ENCODE data around the gene TOR2A.

DNA sequence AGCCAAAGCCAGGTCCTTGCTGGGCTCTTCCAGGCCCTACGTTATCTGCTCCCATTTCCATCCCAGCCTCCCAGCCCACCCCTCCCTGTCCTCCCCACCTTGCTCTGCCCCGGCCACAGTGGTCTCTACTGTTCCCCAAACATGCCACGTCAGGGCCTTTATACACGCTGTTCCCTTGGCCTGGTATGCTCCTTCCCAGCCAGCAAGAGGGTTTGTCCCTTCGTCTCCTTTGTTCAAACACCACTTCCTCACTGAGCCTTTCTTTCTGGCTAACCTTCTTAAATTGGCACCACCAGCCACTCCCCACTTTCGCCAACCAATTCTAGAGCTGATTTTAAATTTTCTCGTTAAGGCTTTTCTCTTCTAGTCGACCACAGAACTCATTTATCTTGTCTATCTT lies 33.6 kb upstream of the TOR2A start:
- TF ChIP-seq, protein P1, sequence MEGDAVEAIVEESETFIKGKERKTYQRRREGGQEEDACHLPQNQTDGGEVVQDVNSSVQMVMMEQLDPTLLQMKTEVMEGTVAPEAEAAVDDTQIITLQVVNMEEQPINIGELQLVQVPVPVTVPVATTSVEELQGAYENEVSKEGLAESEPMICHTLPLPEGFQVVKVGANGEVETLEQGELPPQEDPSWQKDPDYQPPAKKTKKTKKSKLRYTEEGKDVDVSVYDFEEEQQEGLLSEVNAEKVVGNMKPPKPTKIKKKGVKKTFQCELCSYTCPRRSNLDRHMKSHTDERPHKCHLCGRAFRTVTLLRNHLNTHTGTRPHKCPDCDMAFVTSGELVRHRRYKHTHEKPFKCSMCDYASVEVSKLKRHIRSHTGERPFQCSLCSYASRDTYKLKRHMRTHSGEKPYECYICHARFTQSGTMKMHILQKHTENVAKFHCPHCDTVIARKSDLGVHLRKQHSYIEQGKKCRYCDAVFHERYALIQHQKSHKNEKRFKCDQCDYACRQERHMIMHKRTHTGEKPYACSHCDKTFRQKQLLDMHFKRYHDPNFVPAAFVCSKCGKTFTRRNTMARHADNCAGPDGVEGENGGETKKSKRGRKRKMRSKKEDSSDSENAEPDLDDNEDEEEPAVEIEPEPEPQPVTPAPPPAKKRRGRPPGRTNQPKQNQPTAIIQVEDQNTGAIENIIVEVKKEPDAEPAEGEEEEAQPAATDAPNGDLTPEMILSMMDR (IDR thresholded peaks at IDR 0.05): no peak
- TF ChIP-seq EZH2 (IDR thresholded peaks at IDR 0.05): no peak

All from neural progenitor cell (in vitro differentiated cells).